ENCODE data around the gene TMEM44.
"Not testable (repeated sequence)": the region's sequence is repeated elsewhere in the genome, so short reads cannot be mapped to it uniquely, and the experiment has no call there.

Gene TMEM44

DNA sequence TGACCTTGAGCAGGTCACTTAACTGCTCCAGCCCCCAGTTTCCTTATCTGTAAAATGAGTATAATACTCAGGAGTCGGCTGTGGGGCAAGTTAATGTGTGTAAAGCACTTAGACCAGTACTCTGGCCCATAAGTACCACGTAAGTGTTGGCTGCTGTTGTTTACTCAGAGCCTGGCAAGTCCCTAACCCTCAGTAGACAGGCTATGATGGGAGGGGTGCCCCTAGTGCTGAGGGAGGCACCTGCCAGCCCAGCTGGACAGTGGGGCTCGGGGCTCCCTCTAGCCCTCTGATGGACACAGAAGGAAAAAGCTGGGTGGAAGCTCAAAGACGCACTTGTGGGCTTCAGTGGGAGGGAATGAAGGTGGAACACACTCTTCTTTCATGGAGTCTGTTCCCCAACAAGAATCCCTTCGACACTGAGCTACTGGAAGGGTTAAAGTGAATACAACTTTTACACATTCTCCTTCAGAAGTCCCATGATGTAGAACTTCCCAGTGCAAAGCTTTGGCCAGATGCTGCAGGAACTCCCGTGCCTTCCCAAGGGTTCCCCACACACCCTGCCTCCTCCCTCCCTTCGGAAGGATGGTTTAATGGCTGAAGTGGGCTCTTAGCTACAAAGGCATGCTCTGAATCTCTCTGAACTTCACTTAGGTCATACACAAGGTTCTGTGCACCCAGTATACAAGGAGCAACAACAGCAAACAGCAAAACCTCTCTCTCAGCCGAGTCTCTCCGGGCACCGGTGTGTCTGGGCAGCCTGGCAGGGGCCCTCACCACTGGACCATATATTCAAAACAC lies 25.4 kb downstream of the TMEM44 start:
- no peak for DNase-seq

- DNase-seq = no peak
These were observed 26.3 kb downstream of the TMEM44 start for GRCh38 chr3:194606941-194607340.

- no peak for DNase-seq
These were observed 27.1 kb downstream of the TMEM44 start for GRCh38 chr3:194606163-194606562.

GRCh38 chr3:194605314-194605713 lies 27.9 kb downstream of the TMEM44 start:
- DNase-seq = not testable (repeated sequence)

DNA sequence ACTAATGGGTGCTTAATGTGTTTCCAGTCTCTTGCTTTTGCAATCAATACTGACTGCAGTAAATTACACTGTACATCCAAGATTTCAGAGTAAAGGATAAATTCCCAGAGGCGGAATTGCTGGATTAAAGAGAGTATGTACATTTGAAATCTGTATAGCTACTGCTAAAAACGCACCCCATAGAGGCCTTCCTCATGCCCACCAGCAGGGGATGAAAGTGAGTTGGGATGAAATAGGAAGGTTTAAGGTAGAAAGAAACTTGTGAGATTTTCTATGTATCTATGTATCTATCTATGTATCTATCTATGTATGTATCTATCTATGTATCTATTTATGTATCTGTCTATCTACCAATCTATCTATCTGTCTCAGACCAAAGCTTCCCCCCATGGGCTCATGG lies 28.4 kb downstream of the TMEM44 start:
- DNase-seq = no peak

- DNase-seq = no peak
These were observed 29.1 kb downstream of the TMEM44 start for GRCh38 chr3:194604126-194604525.

DNA sequence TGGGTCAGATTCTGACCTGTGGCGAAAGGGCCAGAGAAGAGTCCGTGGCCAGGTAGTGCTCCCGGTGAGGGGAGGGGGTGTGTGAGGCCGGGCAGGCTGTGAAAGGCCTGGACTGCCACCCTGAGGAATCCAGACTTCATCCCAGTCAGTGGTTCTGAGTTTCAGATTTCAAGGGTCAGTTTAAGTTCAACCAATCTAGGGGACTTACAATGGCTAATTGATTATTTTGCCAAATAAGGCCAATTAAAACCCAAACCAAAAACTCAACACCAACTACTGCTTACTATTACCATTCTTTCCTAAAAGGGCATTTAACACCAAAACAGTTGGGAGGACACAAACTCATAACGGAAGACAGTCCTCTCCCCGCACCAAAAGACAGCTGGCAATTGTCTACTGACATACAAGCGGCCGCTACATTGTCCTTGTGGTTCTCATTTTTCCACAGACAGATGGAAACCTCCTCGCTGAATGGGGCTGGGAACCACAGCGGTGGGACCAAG lies 30.5 kb downstream of the TMEM44 start:
- no peak for DNase-seq

GRCh38 chr3:194598771-194599557 lies 34.3 kb downstream of the TMEM44 start:
- DNase-seq = no peak

- no peak for DNase-seq
These were observed 36.3 kb downstream of the TMEM44 start for GRCh38 chr3:194596906-194597305.

GRCh38 chr3:194592798-194593752 lies 40.1 kb downstream of the TMEM44 start:
- DNase-seq = peak; percentile 10

DNA sequence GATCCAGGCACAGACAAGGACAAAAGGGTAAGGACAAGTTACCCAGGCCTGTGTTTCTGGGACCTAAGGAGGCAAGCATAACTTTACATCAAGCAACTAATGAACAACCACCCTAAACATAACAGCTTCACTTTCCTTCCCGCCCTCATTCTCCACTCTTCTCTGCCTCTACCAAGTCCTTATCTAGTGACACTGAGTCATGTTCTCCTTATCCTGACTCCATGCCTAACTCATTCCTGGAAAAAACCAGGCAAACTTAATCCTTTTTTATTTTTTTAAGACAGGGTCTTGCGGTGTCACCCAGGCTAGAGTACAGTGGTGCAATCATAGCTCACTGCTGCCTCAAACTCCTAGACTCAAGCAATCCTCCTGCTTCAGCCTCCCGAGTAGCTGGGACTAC lies 44.5 kb downstream of the TMEM44 start:
- no peak for DNase-seq

DNA sequence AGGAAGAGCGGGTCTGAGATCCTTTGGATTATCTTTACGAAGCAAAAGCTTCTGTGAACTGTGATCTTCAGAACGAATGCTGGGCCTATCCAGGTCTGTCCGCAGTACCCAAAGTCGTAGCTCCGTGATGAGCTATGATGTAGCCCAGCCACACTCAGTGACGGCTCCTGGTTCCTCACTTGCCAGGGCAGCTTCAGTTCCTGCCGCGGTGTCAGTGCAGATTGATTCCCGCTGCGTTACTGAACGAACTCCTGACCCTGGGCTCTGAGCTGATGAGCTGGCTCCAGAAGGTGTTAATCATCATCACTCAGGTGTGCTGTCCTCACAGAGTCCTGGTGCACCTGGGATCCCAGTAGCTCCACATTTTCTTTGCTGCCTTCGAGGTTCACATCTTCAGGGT lies 45.0 kb downstream of the TMEM44 start:
- DNase-seq = no peak

DNA sequence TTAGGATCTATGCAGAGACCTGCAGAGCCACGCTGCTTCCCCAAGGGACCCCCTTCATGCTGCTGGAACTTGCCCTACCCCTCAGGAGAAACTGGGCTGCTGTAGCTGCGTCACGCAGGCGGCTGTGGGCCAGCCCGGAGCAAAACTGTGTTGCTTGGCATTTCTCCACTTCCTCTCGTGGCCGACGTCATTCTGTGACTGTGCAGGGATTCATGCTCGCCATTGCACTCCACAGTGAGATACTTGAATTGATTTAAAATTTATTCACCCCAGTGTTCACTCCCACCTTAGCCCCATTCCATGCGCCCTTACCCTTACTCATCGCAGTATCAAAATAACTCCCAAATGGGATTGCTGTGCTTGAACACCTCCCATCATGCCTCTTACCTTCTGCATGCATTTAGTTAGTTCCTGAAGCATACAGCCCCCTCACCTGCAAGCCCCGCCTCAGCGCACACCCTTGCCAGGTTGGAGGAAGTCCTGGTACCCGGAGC lies 45.7 kb downstream of the TMEM44 start:
- no peak for DNase-seq

DNA sequence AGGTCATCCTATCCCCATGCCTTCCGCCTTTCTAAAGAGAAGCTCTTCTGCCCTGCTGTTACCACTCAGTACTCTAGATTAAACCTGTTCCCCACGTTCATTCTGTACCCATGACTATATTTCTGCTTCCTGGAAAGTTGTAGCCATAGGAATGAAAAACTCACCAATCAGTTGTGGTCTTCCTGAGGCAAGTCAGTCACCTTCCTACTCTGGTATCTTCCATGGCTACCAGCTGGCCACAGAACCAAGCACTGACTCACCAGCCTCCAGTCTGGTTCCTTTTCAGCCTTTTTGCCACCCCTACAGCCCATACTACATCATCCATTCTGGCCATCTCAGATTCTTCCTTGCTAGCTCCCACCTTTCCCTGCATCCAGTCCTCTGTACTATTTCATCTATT lies 46.4 kb downstream of the TMEM44 start:
- no peak for DNase-seq

DNA sequence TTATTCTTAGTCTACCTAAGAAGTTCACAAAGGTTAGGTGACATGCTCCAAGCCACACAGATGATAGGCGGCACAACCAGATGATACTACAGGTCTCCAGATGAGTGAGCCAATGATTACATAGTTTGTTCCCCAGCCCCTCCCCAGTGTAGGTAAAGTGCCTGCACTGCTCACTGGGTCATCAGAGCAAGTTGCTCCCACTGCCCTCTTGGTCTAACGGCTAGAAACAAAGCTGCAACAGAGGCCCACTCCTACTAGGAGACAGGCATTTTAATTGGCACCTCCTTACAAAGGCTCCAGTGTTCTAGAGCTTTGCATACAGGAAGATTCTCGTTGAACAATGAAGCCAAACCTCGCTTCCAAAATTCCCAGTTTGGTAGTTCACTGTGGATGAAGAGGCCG lies 47.3 kb downstream of the TMEM44 start:
- no peak for DNase-seq

- DNase-seq = no peak
These were observed 48.4 kb downstream of the TMEM44 start for GRCh38 chr3:194584866-194585265.

DNA sequence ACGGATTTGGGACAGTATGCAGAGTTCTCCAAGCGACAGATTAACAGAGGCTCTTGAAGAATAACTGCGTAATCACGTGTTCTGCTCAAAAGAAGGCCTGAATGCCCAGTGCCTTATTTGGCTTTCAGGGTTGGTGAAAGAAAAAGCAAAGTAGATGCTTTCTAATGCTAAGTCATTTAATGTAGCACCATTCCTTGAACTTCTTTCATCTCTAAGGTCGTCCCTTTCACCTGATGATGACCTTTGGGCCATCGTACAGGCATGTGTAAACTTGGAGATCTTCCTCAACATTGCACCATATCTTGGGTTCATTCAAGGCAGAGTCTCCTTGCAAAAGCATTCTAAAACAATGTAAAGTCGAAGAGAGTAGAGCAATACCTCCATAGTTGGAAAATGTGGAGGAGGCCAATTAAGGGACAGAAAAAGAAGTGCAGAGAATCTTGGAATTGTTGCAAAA lies 48.9 kb downstream of the TMEM44 start:
- DNase-seq = no peak

DNA sequence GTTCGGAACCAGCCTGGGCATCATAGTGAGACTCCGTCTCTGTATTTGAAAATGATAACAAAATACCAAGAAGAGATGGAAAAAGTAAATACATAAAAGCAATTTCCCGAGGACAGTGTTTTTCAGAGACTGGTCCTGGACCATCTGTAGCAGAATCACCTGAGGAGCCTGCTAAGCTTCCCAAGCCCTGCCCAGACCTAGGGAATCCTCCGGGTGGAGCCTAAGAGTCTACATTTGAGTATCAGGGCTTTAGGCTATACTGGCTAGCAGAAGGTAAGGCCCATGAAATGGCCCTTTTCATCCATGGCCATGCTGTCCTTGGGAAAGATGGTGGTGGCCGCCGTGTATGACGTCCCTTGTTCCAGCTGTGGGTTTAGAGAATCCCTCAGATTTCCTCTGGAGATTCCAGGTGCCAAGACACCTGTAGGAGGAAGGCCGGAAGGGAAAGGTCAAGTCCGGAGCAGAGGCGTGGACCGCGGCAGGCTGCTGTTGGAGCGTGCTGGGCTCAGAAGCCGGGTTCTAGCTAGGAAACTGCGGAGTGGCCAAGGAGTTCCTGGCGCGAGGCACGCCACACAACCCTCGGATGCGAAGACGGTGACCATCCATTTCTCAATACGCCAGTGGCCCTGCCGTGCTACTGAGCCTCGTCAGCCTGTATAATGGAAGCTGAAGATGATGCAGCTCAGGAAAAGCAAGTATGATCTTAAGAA lies 50.9 kb downstream of the TMEM44 start:
- DNase-seq = no peak

GRCh38 chr3:194579091-194579606 lies 54.1 kb downstream of the TMEM44 start:
- no peak for DNase-seq

DNA sequence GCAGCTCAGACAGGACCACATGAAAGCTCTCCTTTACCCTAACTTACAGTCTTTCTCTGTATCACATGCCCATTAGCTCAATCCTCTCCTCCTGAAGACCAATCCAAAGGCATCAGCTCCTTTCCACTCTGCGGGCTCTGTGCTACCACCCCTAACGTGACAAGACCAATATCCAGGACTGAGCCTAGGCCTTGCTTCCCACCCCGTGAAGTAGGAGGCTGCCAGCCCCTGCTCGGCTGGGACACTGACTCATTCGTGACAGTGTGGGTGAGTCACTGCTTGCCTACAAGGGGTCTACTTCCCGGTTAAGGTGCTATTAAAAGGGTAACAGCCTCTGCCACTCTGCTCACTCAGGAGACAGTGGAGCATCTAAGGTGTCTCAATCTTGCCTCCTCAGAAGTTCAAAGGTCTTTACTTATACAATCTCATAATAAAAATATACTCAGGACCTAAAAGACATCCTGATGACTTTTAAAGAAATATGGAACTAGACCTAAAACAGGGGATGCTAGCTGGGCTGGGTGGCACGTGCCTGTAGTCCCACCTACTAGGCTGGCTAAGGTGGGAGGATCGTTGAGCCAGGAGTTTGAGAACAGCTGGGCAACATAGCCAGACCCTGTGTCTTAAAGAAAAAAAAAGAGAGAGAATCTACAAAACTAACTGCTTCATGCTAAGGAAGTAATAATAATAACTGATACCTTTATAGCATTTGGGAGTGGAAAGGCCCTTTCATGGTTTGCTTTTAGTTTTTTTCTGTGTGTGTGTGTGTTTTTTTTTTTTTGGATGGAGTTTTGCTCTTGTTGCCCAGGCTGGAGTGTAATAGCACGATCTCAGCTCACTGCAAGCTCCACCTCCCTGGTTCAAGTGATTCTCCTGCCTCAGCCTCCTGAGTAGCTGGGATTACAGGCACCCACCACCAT lies 55.0 kb downstream of the TMEM44 start:
- no peak for DNase-seq

Data from NCI-H1694 (cell line).